GM12874 (cell line): Measurements from ENCODE around the gene GAN.

Experiments
- CTCF ChIP-seq: IDR thresholded peaks from 2 replicates; pipeline ENCODE4 v1.5.1; 2011; ENCODE audit warnings: low read depth, mild to moderate bottlenecking, control low read depth, low read length, moderate library complexity; ENCODE audit not compliant: insufficient read depth

Gene GAN

GRCh38 chr16:81410643-81411293 is 96.0 kb downstream of the GAN start:
- no peak for TF ChIP-seq CTCF

- no peak for TF ChIP-seq CTCF
Measured at GRCh38 chr16:81413245-81413990, 98.7 kb downstream of the GAN start.

DNA sequence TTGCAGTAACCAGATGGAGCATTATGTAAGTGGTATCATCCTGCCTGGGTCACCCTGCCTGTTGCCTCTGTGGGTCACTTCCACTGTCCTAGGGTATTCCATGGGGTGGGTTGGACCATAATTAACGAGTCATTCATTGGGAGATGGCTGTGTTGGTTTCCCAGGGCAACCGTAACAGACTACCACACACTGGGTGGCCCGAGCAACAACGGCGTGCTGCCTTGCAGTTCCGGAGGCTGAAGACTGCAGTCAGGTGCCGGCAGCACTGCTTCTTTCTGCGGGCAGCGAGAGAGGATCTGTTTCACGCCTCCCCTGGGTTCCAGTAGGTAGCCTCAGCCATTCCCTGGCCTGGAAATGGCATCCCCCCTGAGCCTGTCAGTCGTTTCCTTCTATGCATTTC is 101.0 kb downstream of the GAN start:
- no peak for TF ChIP-seq CTCF

DNA sequence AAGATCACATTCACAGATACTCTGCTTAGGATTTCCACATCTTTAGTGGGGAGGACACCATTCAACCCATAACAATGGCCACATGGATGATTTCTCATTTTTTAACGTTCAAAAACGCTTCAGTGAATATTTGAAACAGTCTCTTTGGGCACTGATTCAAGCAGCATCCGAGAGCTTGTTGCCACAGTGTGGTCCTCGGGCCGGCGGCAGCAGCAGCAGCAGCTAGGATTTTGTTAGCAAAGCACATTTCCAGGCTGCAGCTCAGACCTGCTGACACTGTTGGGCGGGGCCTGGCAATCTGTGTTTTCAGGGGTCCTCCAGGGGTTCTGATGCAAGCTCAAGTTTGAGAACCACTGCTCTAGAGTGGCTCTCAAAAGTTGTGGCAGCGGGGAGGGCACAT is 102.0 kb downstream of the GAN start:
- no peak for TF ChIP-seq CTCF

- TF ChIP-seq CTCF: no peak
Measured at GRCh38 chr16:81417210-81417609, 102.4 kb downstream of the GAN start.

GRCh38 chr16:81419806-81420205 is 105.0 kb downstream of the GAN start:
- no peak for TF ChIP-seq CTCF

DNA sequence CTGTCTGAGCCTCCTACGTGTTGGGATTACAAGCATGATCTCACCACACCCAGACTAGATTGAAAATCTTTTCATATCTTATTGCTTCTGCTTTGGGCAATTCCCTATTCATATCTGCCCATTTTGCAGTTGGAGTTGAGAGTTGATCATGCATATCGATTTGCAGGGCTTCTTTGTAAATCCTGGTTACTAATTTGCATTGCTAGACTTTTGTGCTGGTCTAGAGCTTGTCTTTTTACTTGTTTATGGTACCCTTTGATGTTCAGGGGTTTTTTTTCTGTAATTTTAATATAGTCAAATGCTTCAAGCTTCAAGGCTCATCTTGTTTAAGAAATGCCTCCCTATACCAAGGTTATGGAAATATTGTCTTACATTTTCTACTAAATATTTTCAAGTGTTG is 106.4 kb downstream of the GAN start:
- TF ChIP-seq CTCF: no peak
